Suppressor macrophage (primary cell): ENCODE measurements around the gene CD3G.
"Not testable (repeated sequence)": the region's sequence is repeated elsewhere in the genome, so short reads cannot be mapped to it uniquely, and the experiment has no call there.

Experiments
- DNase-seq, 4 experiments: peaks; one replicate each; pipeline ENCODE4 v3.0.0-alpha.2; 2020 to 2022
- total RNA-seq, 17 experiments: gene quantifications; one replicate each; lab custom pipeline; 2026; ENCODE audit warnings: mixed read lengths in 6 of 17, inconsistent platforms in 3 of 17; lab: John Stamatoyannopoulos, UW

The CD3G gene
- total RNA-seq, result 0 to 3.0 (median 0) reads per million in 17 experiments

DNA sequence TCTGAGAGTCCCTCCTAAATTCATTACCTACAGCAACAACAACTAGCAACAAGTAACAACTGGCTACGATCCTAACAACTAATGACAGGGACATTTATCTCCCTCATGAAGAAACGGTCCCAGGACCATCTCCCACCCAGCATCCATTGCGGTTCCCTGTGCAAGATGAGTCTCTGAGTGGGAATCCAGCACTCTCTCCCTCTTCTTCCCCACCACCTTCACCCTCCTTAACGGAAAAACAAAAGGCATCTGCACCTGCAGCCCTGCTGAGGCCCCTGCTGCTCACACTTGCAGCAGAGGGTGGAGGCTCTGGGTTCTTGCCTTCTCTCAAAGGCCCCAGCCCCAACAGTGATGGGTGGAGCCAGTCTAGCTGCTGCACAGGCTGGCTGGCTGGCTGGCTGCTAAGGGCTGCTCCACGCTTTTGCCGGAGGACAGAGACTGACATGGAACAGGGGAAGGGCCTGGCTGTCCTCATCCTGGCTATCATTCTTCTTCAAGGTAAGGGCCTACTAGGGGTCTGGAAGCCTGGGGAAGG is at the start of gene CD3G:
Gene CD3G, plus strand, starts transcription at position 364 of the 535 bp plus-strand sequence. Its CDS starts 80 bp downstream, at position 444.
- no peak for DNase-seq

DNA sequence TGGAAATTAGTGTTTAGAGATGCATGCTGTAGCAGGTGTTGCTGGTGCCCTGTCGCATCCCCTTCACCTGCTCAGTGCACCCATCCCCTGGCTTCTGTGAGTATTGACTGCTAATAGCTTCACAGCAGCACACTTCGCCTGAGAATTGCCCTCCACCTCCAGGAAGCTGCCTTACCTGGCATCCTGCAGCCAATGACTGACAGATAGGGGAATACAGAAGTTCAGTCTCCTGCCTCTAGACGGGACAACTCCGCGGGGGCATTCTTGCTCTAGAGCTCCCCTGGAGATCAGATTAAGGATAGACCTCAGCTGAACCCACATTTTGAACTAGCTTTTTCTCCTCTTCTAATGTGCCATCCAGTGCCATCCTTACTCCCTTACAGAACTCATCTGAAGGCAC is 48.9 kb upstream of the CD3G start:
- DNase-seq, result peak in 1 of 4 experiments; percentile 33

DNA sequence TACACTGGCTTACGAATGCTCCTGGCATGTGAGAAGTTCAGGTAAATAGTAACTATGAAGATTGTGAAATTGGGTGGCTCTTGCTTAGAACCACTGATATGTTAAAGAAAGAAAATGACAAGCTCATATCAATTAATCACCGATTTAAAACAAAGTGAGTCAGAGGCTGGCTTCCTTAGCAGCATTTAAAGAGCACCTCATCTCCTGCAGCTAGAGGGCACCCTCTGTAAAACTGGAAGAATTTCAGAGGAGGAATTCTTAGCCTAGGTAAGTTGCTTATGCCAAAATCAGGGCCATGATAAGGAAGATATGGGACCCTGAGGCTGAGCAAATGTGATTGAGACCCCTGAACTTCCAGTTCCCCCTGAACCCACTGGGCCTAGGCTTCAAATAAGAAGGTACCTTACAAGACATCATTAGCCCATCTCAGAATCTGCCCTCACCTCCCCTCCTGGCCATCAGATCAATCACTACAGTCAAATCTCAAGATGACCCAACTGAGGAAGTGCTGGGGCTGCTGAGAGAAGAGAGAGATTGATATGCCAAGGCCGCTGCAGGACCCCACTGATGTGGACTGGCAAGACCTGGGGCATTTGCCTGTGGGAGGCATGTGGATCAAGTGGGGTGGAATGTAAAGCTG is 48.2 kb upstream of the CD3G start:
- peak; percentile 49 to 74 (median 64) for DNase-seq

DNA sequence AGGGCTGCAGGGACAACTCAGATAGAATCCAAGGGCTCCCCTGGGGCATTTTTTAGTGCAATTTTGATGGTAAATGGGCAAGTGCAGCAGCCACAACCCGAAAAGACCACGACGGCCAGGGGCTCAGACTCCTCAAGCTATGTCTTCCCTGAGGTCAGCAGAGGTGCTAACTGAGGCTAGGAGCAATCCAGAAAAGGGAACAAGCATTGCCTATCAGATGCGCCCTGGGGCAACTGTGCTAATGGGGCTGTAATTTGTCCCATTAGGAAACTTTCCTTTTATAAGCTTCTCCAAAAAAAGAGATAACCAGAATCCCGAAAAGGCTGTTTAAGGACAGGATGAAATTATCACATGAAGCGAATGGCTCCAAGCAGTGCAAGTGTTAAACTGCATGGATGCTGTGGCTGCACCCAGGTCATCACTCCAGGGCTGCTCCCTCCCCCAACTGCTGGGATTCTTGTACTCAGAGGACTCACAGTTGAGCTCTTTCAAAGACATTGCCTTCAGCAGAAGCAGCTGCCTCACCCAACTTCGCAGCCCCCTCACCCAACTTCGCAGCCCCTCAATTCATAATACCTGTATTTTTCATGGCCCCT is 42.4 kb upstream of the CD3G start:
- no peak for DNase-seq

DNA sequence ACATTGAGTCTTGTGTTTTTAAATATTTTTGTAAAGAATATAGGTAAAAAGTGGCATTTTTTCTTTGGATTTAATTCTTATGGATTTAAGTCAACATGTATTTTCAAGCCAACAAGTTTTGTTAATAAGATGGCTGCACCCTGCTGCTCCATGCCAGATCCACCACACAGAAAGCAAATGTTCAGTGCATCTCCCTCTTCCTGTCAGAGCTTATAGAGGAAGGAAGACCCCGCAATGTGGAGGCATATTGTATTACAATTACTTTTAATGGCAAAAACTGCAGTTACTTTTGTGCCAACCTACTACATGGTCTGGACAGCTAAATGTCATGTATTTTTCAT is 39.9 kb upstream of the CD3G start:
- no peak for DNase-seq

DNA sequence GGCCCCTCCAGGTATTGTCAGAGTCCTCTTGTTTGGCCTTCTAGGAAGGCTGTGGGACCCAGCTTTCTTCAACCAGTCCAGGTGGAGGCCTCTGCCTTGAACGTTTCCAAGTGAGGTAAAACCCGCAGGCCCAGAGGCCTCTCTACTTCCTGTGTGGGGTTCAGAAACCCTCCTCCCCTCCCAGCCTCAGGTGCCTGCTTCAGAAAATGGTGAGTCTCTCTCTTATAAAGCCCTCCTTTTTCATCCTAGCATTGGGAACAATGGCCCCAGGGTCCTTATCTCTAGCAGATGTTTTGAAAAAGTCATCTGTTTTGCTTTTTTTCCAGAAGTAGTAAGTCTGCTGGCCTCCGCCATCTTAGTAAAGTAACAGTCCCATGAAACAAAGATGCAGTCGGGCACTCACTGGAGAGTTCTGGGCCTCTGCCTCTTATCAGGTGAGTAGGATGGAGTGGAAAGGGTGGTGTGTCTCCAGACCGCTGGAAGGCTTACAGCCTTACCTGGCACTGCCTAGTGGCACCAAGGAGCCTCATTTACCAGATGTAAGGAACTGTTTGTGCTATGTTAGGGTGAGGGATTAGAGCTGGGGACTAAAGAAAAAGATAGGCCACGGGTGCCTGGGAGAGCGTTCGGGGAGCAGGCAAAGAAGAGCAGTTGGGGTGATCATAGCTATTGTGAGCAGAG is 39.4 kb upstream of the CD3G start, which contains the start of gene CD3E:
Gene CD3E, plus strand, starts transcription at position 163 of the 681 bp plus-strand sequence. Its CDS starts 223 bp downstream, at position 386.
- no peak for DNase-seq

DNA sequence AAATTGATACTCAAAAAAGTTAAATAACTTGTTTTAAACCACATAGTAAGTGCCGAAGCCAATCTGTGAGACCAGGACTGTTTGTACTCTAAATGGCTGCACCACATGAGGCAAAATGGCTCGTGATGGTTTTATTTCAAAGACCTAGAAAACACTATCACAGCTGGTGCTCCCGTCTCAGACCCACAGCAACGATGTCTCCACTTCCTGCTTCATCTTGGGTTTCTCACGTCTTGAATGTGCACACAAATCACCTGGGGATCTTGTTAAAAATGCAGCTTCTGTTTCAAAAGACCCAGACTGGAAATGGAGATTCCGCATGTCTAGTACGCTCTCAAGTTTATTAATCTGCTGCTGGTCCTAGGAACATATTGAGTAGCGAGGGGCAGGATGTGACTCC is 38.4 kb upstream of the CD3G start:
- DNase-seq, result no peak

DNA sequence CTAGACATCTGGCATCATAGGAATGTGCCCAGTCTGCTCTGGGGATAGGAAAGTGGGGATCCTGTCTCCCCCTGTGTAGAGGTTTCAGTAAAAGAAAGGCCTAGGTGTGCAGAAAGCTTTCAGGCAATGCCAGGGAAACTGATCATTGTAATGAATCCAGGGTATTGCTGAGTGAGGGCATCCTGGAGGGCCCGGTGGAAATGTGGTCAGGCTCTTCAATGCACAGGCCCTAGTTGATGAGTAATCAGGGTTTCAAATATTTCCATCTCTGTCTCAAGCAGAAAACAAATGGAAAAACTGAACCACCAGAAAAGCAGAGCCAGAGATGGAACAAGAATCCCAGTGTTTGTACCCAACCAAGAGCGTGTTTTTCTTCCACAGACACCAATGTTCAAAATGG is 37.6 kb upstream of the CD3G start:
- no peak for DNase-seq

DNA sequence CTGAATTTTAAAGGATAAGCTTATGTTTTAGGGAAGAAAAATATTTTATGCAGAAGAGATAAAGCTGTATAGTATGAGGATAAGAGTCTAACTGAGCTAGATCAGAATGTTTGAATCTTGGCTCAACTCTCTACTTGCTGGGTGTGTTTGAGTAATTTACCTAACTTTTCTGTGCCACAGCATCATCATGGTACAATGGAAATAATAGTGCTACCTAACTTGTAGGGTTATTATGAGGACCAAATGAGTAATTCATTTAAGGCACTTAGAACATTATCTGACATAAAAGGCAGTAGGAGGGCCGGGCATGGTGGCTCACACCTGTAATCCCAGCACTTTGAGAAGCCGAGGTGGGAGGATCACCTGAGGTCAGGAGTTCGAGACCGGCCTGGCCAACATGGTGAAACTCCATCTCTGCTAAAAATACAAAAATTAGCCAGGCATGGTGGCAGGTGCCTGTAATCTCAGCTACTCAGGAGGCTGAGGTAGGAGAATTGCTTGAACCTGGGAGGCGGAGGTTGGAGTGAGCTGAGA is 35.1 kb upstream of the CD3G start:
- DNase-seq, result not testable (repeated sequence)

DNA sequence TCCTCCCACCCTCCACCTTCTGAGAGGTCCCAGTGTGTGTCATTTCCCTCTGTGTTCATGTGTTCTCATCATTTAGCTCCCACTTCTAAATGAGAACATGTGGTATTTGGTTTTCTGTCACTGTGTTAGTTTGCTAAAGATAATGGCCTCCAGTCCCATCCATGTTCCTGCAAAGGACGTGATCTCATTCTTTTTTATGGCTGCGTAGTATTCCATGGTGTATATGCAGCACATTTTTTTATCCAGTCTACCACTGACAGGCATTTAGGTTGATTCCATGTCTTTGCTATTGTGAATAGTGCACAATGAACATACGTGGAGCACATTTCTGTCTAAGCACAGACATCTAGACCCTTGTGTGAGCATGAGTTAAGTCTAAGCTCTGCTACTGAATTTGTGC is 33.9 kb upstream of the CD3G start:
- no peak for DNase-seq

DNA sequence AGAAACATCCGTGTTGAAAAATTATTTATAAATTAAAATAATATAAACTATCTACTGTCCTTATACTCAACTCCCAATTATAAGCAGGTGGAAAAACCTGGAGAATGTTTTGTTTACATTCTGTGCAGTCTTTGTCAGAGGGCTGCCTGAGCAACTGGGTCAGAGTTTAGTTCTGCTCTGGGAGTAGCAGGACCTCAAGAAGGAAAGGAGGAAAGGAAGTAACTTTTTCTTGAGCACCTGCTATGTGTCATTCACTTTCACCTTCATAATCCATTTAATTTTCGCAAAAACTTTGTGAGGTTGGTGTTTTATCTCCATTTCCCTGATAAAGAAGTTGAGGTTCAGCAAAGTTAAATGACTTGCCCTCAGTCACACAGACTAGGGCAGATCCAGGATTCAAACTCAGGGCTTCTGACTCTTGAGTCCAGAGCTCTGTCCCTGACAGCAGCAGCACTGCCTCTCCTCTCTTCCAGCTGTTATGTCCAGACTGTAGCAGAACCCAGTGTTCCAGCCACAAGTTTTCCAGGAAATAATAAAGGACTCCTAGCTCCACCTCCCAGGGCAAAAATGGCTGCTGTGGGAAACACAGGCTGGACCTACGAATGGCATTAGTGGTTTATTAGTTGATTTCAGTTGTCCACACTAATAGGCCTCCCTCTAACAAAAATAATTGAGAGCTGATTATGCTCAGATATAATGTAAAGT is 33.2 kb upstream of the CD3G start:
- DNase-seq, result no peak

DNA sequence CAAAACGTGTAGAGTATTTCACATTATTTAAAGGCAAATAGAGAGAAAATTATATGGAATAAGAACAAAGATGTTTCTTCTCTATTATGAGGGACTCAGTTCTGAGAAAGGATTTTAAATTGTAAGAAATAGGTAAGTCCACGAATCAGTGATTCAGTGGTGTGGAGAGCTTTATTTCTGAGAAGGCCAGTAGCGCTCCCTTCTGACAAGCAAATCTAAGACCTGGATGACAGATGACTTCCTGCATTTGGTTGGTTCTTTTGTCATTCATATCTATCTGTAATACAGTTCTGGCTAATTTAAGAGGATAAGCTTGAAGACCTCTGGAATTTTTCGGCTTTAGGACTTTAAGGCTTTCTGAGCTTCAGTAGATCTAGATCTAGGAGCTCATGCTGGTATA is 32.6 kb upstream of the CD3G start:
- no peak for DNase-seq

DNA sequence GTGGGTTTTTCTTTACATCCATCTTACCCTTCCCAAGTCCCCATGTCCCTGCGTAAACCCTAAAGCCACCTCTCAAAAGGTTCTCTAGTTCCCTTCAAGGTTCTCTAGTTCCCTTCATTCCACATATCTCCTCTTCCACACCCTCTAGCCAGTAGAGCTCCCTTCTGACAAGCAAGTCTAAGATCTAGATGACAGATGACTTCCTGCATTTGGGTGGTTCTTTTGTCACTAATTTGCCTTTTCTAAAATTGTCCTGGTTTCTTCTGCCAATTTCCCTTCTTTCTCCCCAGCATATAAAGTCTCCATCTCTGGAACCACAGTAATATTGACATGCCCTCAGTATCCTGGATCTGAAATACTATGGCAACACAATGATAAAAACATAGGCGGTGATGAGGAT is 31.8 kb upstream of the CD3G start:
- no peak for DNase-seq

DNA sequence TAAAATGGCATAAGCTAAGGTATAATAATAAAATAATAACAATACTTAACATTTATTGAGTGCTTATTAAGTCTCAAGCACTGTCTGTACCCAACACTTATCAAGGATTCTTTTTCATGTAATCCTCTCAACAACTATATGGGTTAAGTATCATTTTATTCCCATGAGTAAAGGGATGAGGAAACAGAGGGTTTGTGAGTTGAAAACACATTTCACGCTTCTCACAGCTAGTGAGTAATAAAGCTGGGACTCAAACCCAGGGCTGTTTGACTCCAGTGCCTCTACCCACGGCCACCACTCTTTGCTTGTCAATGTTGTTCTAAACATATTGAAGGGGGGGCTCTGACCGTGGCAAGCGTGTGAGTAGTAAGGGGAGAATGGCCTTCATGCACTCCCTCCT is 30.9 kb upstream of the CD3G start:
- DNase-seq, result no peak

DNA sequence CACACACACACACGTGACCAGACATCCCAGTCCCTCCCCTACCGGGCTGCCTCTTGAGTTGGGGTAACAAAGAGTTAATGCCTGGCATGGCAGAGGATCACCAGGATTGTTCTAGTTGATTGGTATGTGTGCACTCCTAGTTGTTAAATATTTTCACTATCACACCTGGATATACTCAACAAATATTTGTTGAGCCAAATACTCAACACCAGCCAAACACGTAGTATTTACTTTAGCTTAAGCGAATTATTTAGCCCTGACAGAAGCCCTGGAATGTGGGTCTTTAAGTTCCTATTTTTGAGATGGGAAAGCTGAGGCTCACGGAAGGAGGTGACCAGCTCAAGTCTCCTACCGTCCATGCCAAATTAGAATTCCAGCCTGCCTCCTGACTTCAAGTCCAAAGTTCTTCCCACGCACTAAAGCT is 29.1 kb upstream of the CD3G start:
- DNase-seq, result no peak

DNA sequence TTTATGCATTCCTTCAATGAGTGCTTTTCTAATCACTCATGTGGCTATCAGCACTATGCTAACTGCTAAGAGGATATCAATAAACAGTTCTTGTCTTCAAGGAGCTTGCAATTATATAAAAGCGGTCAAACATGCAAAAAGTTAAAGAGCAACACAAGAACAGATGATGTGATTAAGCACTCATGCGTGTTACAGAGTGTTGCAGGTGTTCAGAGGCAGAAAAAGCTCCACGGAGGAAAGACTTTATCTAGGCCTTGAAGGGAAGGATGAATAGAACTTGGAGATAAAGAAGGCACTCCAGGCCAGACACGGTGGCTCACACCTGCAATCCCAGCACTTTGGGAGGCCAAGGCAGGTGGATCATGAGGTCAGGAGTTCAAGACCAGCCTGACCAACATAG is 26.0 kb upstream of the CD3G start:
- no peak for DNase-seq

DNA sequence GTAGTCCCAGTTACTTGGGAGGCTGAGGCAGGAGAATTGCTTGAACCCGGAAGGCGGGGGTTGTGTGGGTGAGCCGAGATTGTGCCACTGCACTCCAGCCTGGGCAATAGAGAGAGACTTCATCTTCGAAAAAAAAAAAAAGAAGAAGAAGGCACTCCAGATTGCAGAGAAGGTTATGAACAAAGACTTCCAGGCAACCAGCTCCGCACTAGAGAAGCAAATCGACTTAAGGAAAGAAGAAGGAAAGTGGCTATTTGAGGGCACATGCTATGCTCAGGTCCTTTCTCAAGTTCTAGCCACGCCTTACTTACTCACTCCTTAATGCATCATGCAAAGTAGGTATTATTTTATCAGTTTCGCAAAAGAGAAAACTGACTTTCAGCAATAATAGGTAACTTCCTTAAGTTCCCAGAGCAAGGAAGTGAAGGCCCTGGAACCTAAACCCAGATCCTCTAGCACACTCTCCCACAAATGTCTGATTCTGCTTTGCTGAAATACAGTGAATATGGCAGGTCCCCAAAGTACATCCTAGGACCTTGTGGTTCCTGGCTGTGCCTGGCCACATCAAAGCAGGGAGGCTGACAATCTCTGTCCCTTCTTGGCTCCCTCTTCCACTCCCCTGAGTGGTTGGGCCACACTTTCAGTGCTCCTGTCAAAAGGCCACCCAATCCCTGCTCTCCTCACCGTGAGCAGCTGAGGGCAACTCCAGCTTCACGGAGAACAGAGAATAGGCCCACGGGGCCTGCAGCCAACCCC is 25.4 kb upstream of the CD3G start:
- peak; percentile 69 to 90 (median 84) for DNase-seq

DNA sequence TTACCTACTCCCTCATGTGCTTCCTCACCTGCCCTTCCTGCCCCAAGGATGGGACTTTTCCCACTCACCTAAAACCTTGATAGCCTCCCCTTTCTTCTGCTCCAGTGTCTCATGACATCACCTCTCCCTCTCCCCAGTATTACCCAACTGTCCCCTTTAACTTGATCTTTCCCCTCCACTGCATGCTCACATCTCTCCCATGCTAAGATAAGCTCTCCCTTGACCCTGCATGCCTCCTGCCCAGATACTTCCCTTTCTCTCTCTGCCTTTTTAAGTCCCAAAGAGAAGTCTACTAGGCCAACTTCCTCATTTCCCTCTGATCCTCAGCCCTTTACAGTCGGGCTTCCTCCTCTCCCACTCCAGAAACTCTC is 24.8 kb upstream of the CD3G start:
- DNase-seq, result peak; percentile 80 to 96 (median 90)

DNA sequence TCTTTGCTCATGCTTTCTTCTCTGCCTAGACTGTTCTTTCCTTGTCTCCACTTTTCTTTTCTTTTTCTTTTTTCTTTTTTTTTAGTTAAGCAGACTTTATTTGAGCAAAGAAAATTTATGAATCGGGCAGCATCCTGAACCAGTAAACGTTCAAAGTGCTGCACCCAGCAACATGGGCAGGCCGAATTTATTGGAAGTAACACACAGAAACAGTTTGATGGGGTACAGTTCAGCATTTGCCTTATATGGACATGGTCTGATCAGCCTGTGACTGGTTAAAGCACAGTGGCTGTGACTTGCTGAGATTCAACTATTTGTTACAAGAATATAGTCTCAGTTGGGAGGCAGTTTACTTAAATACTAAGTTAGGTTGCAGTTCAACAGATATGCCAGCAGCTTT is 23.6 kb upstream of the CD3G start:
- no peak for DNase-seq

DNA sequence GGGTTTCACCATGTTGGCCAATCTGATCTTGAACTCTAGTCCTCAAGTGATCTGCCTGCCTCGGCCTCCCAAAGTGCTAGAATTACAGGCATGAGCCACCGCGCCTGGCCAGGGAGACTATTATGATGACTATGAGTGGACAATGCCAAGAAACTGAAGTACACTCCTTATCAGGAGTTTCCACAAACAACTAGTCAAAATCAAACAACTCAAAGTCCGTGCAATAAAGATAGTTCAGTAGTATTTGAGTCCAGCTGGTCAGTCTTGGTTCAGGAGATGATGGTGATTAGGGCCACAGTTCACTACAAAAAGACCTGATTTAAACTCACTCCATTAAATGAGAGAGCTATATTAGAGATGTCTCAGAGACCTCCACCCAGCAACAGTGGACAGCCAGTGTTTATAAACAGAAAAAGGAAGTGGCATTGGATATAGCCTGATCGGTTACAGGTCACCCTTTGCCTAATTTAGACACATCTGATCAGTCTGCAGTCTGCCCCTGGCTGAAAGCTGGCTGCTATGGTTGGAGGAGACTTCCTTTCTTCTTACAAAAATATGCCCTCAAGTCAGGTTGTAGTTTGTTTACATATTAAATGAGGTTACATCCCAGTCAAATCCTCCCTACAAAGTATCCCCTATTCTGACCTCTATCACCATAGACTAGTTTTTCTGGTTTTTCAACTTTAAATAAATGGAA is 22.6 kb upstream of the CD3G start:
- peak; percentile 29 to 68 (median 62) for DNase-seq

DNA sequence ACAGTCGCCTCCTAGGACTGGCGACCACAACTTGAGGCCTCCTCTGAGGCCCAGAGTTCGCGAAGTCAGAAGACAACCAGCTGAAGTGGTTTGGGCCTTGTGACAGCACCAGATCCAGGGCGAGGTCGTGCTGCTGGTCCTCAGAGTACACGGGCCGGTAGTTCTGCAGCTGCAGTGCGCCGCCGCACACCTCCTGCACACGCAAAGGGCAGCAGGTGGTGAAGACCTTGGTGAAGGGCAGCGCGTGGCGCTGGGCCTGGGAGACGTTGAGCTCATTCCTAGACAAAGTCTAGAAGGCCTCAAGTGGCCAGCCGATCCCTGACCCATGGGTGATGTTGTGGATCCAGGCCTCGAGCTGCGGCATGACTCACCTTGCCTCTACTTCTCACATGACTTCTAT is 21.4 kb upstream of the CD3G start:
- DNase-seq, result no peak
